ENCODE data around the gene CATSPERZ. TPM values are rescaled to one million over a fixed set of nuclear protein-coding genes. Genes with fewer than 3 reads are reported as not detected.

Gene CATSPERZ
- total and polyA plus RNA-seq, 9 donors = not detected

- peaks cover 8% of the 10 kb centered on the region for H3K27me3 ChIP-seq
- peak overlapping the region; percentile 48 for H3K4me3 ChIP-seq
- peak; percentile 79 to 90 (median 88) for DNase-seq
- H3K27ac ChIP-seq = peak overlapping the region in 1 of 2 donors; percentile 55
- 0% methylated on average over 45 to 46 of the region's 46 CpGs for WGBS, 3 donors
- H3K36me3 ChIP-seq = no peaks in the 10 kb centered on the region
- H3K9me3 ChIP-seq = no peaks in the 10 kb centered on the region
- H3K4me1 ChIP-seq (ENCODE audit: insufficient read depth) = peaks cover 13% of the 10 kb centered on the region
- intact Hi-C loops (cut with DNase I) = loop anchor here in 2 of 4 donors (2.0 to 5.0 kb wide), 3 partner anchors 20 to 102 kb away; partner anchors contain the start of genes BAD (in 1 of the 2), FKBP2 (in 1 of the 2) and GPR137 (in 1 of the 2)
- TF ChIP-seq CTCF (IDR thresholded peaks at IDR 0.05) (peak; percentile 74 to 87 (median 81)), POLR2A (IDR thresholded peaks at IDR 0.05) (peak; percentile 5), EP300 (IDR thresholded peaks at IDR 0.05) (no peak)
These were observed 4.3 kb downstream of the CATSPERZ start for GRCh38 chr11:64304316-64305072.

GRCh38 chr11:64305075-64305690 lies 5.0 kb downstream of the CATSPERZ start, which contains the start of gene ESRRA:
ESRRA (plus strand) TSS chr11:64305524; CDS start chr11:64307180, 1,656 bp downstream.
- H3K27me3 ChIP-seq = peaks cover 2% of the 10 kb centered on the region
- peak within 1 kb of the TSS; percentile 48 for H3K4me3 ChIP-seq
- H3K36me3 ChIP-seq = no peaks in the 10 kb centered on the region
- TF ChIP-seq EP300 (IDR thresholded peaks at IDR 0.05) (no peak), CTCF (IDR thresholded peaks at IDR 0.05) (no peak), POLR2A (IDR thresholded peaks at IDR 0.05) (no peak)
- WGBS, 3 donors = 1 to 2% (median 1%) methylated on average over 30 to 79 of the region's 81 CpGs
- intact Hi-C loops (cut with DNase I) = loop anchor here in 1 of 4 donors (2.0 to 5.0 kb wide), 2 partner anchors 20 to 63 kb away; partner anchors contain the start of genes BAD, FKBP2 and GPR137
- DNase-seq = peak; percentile 99
- no peaks in the 10 kb centered on the region for H3K9me3 ChIP-seq
- H3K4me1 ChIP-seq (ENCODE audit: insufficient read depth) = peaks cover 10% of the 10 kb centered on the region
- peak within 1 kb of the TSS in 1 of 2 donors; percentile 55 for H3K27ac ChIP-seq

- Histone ChIP-seq H3K9me3 (no peaks in the 10 kb centered on the region), H3K27ac (no peak overlapping the region), H3K4me3 (peak overlapping the region; percentile 48), H3K36me3 (no peaks in the 10 kb centered on the region), H3K4me1 (ENCODE audit: insufficient read depth) (peaks cover 8% of the 10 kb centered on the region), H3K27me3 (peaks cover 2% of the 10 kb centered on the region)
- WGBS, 3 donors = 1 to 6% (median 2%) methylated on average over 30 to 71 of the region's 71 CpGs
- TF ChIP-seq EP300 (IDR thresholded peaks at IDR 0.05) (no peak), CTCF (IDR thresholded peaks at IDR 0.05) (no peak), POLR2A (IDR thresholded peaks at IDR 0.05) (no peak)
- intact Hi-C loops (cut with DNase I) = loop anchor here in 1 of 4 donors (2.0 to 5.0 kb wide), 2 partner anchors 21 to 64 kb away; partner anchors contain the start of genes BAD, FKBP2 and GPR137
- DNase-seq = peak; percentile 67 to 81 (median 79)
These were observed 5.8 kb downstream of the CATSPERZ start for GRCh38 chr11:64305691-64306562.

- no peaks in the 10 kb centered on the region for H3K9me3 ChIP-seq
- H3K27ac ChIP-seq = no peak overlapping the region
- no peaks in the 10 kb centered on the region for H3K36me3 ChIP-seq
- peaks cover under 1% of the 10 kb centered on the region for H3K27me3 ChIP-seq
- H3K4me1 ChIP-seq (ENCODE audit: insufficient read depth) = peaks cover 8% of the 10 kb centered on the region
- TF ChIP-seq EP300 (IDR thresholded peaks at IDR 0.05) = no peak
- TF ChIP-seq POLR2A (IDR thresholded peaks at IDR 0.05) = no peak
- no peak for TF ChIP-seq CTCF (IDR thresholded peaks at IDR 0.05)
- 25 to 29% (median 26%) methylated on average over 9 of the region's 9 CpGs for WGBS, 3 donors
- DNase-seq = no peak
- intact Hi-C loops (cut with DNase I) = loop anchor here in 1 of 4 donors (5.0 kb wide), 1 partner anchor 64 kb away; the partner anchor contains the start of gene FKBP2
- peak overlapping the region; percentile 48 for H3K4me3 ChIP-seq
These were observed 6.4 kb downstream of the CATSPERZ start for GRCh38 chr11:64306563-64306875.

All from ovary (tissue), 9 donors.